ENCODE measurements around the gene CNTNAP2.

Gene CNTNAP2

GRCh38 chr7:147298611-147299043 lies 1182.0 kb downstream of the CNTNAP2 start:
- peak; percentile 8 for DNase-seq

GRCh38 chr7:147300293-147300692 lies 1183.7 kb downstream of the CNTNAP2 start:
- no peak for DNase-seq

- DNase-seq, result peak; percentile 68
These were observed 1187.8 kb downstream of the CNTNAP2 start for GRCh38 chr7:147304376-147304775.

GRCh38 chr7:147305827-147306226 lies 1189.2 kb downstream of the CNTNAP2 start:
- no peak for DNase-seq

- no peak for DNase-seq
These were observed 1191.9 kb downstream of the CNTNAP2 start for GRCh38 chr7:147308539-147308938.

- no peak for DNase-seq
These were observed 1194.7 kb downstream of the CNTNAP2 start for GRCh38 chr7:147311336-147311735.

GRCh38 chr7:147321504-147321903 lies 1204.9 kb downstream of the CNTNAP2 start:
- no peak for DNase-seq

- DNase-seq, result no peak
These were observed 1216.4 kb downstream of the CNTNAP2 start for GRCh38 chr7:147332988-147333387.

- no peak for DNase-seq
These were observed 1246.5 kb downstream of the CNTNAP2 start for GRCh38 chr7:147363101-147363500.

- peak; percentile 77 for DNase-seq
These were observed 1259.6 kb downstream of the CNTNAP2 start for GRCh38 chr7:147376192-147376591.

GRCh38 chr7:147380926-147381325 lies 1264.3 kb downstream of the CNTNAP2 start:
- no peak for DNase-seq

- DNase-seq, result no peak
These were observed 1277.7 kb downstream of the CNTNAP2 start for GRCh38 chr7:147394329-147394728.

- DNase-seq, result no peak
These were observed 1283.7 kb downstream of the CNTNAP2 start for GRCh38 chr7:147400221-147400689.

- DNase-seq, result no peak
These were observed 1284.3 kb downstream of the CNTNAP2 start for GRCh38 chr7:147400925-147401324.

GRCh38 chr7:147405621-147406020 lies 1289.0 kb downstream of the CNTNAP2 start:
- no peak for DNase-seq

- no peak for DNase-seq
These were observed 1290.0 kb downstream of the CNTNAP2 start for GRCh38 chr7:147406521-147407135.

- DNase-seq, result no peak
These were observed 1294.5 kb downstream of the CNTNAP2 start for GRCh38 chr7:147411096-147411495.

GRCh38 chr7:147412109-147412508 lies 1295.5 kb downstream of the CNTNAP2 start:
- DNase-seq, result no peak

GRCh38 chr7:147412782-147413556 lies 1296.4 kb downstream of the CNTNAP2 start:
- DNase-seq, result no peak

GRCh38 chr7:147413557-147413870 lies 1296.9 kb downstream of the CNTNAP2 start:
- no peak for DNase-seq

GRCh38 chr7:147415991-147416390 lies 1299.4 kb downstream of the CNTNAP2 start:
- no peak for DNase-seq

GRCh38 chr7:147418966-147419365 lies 1302.4 kb downstream of the CNTNAP2 start:
- no peak for DNase-seq

GRCh38 chr7:147423875-147424274 lies 1307.3 kb downstream of the CNTNAP2 start:
- DNase-seq, result no peak

- DNase-seq, result no peak
These were observed 1311.5 kb downstream of the CNTNAP2 start for GRCh38 chr7:147428075-147428474.

GRCh38 chr7:147429961-147430360 lies 1313.4 kb downstream of the CNTNAP2 start:
- no peak for DNase-seq

Measured in hematopoietic multipotent progenitor cell treated with erythropoietin and hydrocortisone succinate and interleukin-3 and kit ligand, for 8 days (in vitro differentiated cells).